NCI-H1436 treated with DMSO at 0.1 percent for 48 hours (cell line): ENCODE measurements around the gene DENND2A.
"Not testable (repeated sequence)": the region's sequence is repeated elsewhere in the genome, so short reads cannot be mapped to it uniquely, and the experiment has no call there.

Source experiments
- DNase-seq: peaks from one replicate; lab custom pipeline; 2025; lab: John Stamatoyannopoulos, UW

DENND2A gene

GRCh38 chr7:140544388-140544826 lies 96.2 kb downstream of the DENND2A start:
- no peak for DNase-seq

DNA sequence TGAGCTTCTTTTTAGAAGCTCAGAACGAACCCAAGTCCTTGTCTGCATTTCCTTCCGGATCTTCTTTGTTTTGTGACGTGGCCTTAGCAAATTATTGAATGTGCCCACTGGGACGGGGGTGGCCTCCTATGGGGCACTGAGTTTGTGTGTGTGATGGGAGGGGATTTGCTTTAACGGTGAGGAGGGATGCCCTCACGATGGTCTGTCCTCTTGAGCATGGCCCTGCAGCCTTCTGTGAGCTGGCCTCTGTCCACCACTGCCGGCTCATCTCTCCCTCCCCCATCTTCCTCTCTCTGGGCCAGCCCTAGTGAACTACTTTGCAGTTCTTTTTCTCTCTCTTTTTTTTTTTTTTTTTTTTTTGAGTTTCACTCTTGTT lies 98.4 kb downstream of the DENND2A start:
- DNase-seq, result no peak

GRCh38 chr7:140541513-140542227 lies 98.9 kb downstream of the DENND2A start:
- no peak for DNase-seq

- no peak for DNase-seq
Measured at GRCh38 chr7:140541176-140541512, 99.5 kb downstream of the DENND2A start.

- no peak for DNase-seq
Measured at GRCh38 chr7:140540136-140540777, 100.4 kb downstream of the DENND2A start.

DNA sequence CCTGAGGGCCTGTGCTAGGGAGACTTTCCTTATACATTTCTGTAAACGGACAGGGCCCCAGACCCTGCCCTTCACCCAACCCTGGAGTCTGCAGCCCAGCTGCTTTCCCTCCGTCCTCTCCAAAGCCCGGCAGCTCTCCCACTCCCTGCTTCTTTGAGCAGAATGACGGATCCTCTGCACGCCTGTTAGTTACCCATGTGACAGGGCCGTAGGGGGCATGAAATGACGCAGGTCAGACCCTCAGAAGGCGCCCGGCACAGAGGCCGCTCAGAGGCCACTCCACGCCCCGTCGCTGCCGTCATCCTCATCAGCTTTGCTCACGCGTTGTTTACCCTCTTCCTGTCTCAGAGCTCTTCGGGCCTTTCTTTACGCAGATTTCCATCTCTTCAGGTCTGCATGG lies 101.2 kb downstream of the DENND2A start:
- no peak for DNase-seq

- DNase-seq, result no peak
Measured at GRCh38 chr7:140537750-140538482, 102.7 kb downstream of the DENND2A start.

DNA sequence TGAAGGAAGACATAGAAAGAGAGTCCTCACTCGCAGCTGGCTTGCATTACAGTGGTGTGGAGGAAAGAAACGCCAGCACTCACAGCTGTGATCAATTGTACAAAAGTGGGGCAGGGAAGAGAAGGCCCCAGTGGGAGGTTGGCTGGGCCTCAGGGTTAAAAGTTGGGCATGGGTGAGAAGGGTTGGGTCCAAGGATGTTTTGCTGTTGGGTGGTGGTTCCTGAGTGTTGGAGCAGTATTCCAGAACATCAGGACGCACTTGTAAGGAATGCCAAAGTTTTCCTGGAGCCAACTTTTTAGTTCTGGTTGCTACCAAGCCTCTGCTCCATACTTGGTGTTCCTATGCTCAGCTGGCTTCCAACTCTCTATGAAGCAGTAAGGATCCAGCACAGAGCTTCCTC lies 105.9 kb downstream of the DENND2A start:
- DNase-seq, result no peak

DNA sequence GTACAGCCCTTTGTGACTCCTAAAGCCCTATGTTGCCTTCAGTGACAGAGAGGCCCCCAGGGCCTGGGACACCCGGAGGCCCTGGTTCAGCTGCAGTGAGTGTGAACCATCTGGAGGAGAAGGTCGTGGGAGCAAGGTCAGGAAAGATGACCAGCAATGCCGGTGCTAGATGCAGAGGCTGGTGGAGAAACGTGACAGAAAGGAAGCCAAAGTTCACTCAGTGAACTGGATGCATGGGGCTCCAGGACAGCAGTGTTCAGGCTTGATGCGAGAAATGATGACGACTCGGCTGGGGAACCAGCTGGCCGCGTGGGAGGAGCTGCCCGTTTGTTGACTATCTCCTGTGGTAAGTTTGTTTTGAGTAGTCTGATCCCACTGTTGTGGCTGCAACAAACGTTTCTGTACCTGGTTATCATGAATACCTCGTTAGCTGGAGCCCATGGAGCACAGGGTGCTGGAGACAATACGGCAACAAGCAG lies 107.2 kb downstream of the DENND2A start:
- no peak for DNase-seq

DNA sequence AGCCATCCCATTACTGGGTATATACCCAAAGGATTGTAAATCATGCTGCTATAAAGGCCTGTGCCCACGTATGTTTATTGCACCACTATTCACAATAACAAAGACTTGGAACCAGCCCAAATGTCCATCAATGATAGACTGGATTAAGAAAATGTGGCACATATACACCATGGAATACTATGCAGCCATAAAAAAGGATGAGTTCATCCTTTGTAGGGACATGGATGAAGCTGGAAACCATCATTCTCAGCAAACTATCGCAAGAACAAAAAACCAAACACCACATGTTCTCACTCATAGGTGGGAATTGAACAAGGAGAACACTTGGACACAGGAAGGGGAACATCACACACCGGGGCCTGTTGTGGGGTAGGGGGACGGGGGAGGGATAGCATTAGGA lies 111.2 kb downstream of the DENND2A start:
- not testable (repeated sequence) for DNase-seq

DNA sequence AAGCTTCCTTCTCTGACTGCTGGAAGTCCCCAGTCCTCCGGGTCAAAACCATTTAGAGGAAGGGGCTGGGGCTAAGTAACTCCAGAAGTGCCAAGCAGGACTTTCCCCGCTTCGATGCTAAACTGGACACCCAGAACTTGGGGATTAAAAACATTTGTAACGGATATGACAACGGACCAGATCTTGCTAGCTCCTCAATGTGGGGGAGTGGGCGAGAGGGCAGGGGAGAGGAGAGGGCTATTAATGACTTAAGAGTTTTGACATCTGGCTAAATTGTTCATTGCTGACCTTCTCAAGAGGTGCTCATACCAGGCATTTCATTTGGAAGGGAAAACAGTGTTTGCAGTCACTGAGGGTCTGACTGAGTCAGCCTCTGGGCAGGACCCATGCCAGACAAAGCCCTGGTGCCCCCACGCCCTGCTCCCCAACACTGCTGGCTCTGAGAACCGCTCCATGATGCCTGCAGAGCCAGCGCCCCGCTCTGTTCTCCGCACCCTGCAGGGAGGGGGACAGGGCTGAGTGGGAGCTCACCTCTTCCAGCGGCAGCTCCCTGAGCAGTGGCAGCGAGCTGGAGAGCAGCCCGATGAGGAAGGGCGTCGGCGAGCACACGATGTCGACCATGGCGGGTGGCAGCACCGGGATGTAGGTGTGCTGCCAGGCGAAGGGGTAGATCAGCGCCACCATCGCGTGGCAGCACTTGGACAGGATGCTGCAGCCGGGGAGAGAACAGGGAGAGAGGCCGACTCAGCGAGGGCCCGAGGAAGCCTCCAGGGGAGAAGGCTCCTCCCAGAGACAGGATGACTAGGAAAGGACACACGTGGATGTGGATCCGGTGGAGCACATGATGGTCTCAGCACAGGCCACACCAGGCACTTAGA lies 113.6 kb downstream of the DENND2A start:
- DNase-seq, result no peak

GRCh38 chr7:140526214-140526613 lies 114.4 kb downstream of the DENND2A start:
- no peak for DNase-seq

DNA sequence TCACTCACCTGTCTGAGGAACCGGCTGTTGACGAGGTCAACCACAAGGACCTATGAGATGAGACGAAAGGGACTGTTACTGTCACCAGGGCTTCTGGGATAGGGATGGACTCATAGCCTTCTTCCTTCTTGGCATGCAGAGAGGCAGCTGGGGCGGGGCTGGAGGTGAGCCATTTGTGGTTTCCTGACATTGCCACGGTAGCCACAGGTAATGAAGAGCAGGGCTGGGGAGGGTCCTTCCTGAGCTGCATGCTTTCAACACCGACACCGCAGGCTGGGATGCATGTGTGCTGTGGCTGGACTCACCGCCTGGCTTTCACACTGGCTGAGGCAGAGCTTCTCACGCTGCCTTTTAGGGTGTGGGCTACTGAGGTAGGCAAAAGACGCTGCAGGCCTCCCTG lies 114.9 kb downstream of the DENND2A start:
- no peak for DNase-seq

DNA sequence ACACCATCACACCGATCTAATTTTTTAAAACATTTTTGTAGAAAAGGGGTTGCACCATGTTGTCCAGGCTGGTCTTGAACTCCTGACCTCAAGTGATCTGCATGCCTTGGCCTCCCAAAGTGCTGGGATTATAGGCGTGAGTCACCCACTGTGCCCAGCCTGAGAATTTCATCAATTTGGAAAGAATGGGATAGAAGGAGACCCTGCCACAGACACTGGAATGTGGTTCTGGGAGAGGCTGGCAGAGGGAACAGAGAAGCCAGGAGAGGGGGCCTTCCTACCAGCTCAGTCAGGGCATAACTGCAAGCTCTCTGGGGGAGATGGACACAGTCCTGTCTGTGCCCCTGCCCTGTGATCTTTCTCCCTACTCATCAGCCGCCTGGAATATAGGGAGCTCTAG lies 119.2 kb downstream of the DENND2A start:
- no peak for DNase-seq

DNA sequence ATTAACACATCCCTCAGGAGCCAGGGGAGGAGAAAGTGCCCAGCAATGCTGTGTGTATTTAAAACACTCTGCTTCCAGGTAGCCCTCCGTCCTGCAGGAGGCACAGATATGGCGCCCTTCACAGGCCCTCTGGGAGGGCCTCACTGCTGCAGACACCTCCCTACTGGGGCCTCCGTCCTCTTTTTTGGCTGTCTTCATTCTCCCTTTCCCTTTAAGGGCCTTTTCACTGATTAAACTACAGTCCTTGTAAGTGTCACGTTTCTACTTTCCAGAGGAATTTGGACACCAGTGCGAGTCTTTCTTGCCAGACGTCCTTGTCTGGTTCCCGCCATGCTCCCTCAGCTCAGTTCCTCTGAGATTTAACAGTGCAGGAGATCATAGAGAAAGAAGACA lies 121.6 kb downstream of the DENND2A start:
- no peak for DNase-seq

DNA sequence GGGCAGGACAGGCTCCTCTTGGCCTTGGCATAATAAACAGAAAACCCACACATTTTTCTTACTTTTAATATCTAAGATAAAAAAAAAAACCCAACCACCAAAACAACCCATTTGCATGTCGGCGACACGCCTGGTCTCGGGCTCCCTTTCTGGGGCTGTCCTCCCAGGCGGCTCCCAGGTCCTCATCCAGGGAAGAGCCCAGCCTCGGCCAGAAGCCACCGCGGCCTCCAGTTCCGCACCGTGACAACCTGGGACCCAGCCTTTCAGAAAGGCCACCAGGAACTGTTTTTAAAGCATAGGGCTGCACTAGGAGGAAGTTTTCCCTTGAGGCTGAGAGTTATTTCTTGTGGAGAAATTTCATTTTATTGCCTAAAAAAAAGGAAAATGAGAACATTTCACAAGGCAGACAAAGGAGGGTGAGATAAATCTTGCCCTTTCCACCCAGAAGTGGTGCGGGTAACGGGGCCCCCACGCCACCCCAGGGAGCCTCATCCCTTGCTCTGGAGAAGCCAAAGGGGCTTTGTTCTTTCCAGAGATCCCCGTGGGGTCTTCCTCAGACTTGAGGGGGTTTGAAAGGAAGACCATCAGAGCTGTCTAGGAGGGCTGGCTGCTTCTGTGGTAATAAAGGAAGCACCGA lies 122.1 kb downstream of the DENND2A start:
- no peak for DNase-seq

DNA sequence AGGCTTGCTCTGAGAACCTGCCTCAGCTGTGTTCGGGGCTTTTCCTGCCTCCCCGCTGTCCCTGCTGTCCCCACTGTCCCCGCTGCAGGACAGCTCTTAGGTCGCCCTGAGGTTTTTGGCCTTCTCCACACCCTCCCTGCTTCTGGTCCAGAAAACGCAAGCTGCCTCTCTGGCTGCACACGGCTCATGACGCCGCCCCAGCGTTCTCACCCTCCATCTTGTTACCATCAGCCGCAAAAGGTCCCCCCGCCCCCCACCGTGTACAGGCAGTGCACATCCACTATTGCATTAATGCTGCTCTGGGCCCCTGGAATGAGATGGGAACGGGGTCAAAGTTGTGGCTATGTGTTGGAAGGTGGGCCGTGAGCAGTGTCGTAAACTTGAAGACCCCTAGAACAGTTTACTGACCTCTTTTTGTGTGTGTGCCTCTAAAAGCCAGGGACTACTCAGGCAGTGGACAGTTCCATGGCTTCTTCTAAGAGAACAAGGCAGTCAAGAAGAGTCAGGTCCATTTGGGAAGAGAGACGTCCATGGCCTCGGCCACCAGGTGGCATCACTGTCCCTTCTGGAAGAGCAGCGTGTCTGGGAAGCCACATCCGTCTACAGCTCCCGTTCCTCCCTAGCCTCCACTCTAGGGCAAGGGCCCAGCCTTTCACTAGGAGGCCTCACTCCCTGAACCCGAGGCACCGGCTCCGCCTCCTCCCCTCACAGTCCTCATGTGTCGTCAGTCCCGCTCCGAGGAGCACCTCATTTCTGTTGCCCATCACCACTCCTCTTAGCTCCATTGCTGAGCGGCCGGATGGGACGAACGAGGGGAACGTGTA lies 122.9 kb downstream of the DENND2A start:
- DNase-seq, result no peak

GRCh38 chr7:140512317-140513000 lies 128.2 kb downstream of the DENND2A start:
- no peak for DNase-seq

DNA sequence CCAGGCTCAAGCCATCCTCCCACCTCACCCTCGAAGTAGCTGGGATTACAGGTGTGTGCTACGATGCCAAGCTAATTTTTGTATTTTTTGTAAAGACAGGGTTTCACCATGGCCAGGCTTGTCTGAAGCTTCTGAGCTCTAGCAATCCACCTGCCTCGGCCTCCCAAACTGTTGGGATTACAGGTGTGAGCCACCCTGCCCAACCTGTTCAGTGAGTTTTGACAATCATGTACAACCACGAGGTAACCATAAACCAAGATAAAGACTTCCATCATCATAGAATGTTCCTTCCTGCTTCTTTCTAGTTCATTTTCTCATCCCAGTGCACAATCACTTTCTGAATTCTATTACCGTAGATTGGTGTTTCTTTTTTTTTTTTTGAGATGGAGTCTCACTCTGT lies 130.8 kb downstream of the DENND2A start:
- no peak for DNase-seq

GRCh38 chr7:140507556-140507955 lies 133.1 kb downstream of the DENND2A start:
- DNase-seq, result not testable (repeated sequence)
